ENCODE data around the gene ZNF385B.
"Not testable (repeated sequence)": the region's sequence is repeated elsewhere in the genome, so short reads cannot be mapped to it uniquely, and the experiment has no call there.

ZNF385B gene

GRCh38 chr2:179470992-179471391 lies 390.4 kb downstream of the ZNF385B start:
- Histone ChIP-seq H3K9me3 (replicated peaks in 1 of 11) (no peaks in the 10 kb centered on the region), H4K20me1 (no peaks in the 10 kb centered on the region), H3K27ac (no peak overlapping the region), H3K9ac (no peak overlapping the region), H3K4me2 (no peak overlapping the region), H3K4me3 (no peak overlapping the region), H3K36me3 (no peaks in the 10 kb centered on the region), H3K27me3 (no peaks in the 10 kb centered on the region), H3K4me1 (no peaks in the 10 kb centered on the region)
- no peak for TF ChIP-seq Cebpa-rat (IDR thresholded peaks at IDR 0.05)

GRCh38 chr2:179470089-179470488 lies 391.3 kb downstream of the ZNF385B start:
- no peak overlapping the region for H3K9ac ChIP-seq
- H3K27me3 ChIP-seq, result no peaks in the 10 kb centered on the region
- TF ChIP-seq Cebpa-rat (IDR thresholded peaks at IDR 0.05), result no peak
- no peak overlapping the region for H3K27ac ChIP-seq
- H4K20me1 ChIP-seq, result no peaks in the 10 kb centered on the region
- peaks cover 0 to under 1% (median 0%) of the 10 kb centered on the region in 11 experiments; a peak in 1 of 22 replicates for H3K9me3 ChIP-seq (replicated peaks in 1 of 11)
- no peaks in the 10 kb centered on the region for H3K4me1 ChIP-seq
- no peak overlapping the region for H3K4me2 ChIP-seq
- no peak overlapping the region for H3K4me3 ChIP-seq
- H3K36me3 ChIP-seq, result no peaks in the 10 kb centered on the region

- no peak overlapping the region for H3K27ac ChIP-seq
- no peak overlapping the region for H3K9ac ChIP-seq
- no peak overlapping the region for H3K4me2 ChIP-seq
- no peaks in the 10 kb centered on the region for H3K4me1 ChIP-seq
- H3K36me3 ChIP-seq, result no peaks in the 10 kb centered on the region
- H3K9me3 ChIP-seq (replicated peaks in 1 of 11), result peaks cover 0 to 7% (median 0%) of the 10 kb centered on the region in 11 experiments; a peak in 5 of 22 replicates
- H3K27me3 ChIP-seq, result no peaks in the 10 kb centered on the region
- TF ChIP-seq Cebpa-rat (IDR thresholded peaks at IDR 0.05), result no peak
- H4K20me1 ChIP-seq, result no peaks in the 10 kb centered on the region
- no peak overlapping the region for H3K4me3 ChIP-seq
These were observed 393.5 kb downstream of the ZNF385B start for GRCh38 chr2:179467960-179468359.

GRCh38 chr2:179467111-179467510 lies 394.3 kb downstream of the ZNF385B start:
- Histone ChIP-seq H4K20me1 (no peaks in the 10 kb centered on the region), H3K4me3 (no peak overlapping the region), H3K4me2 (no peak overlapping the region), H3K36me3 (no peaks in the 10 kb centered on the region), H3K27me3 (no peaks in the 10 kb centered on the region), H3K4me1 (no peaks in the 10 kb centered on the region), H3K27ac (no peak overlapping the region), H3K9me3 (replicated peaks in 1 of 11) (peaks cover 0 to 7% (median 0%) of the 10 kb centered on the region in 11 experiments; a peak in 5 of 22 replicates), H3K9ac (no peak overlapping the region)
- TF ChIP-seq Cebpa-rat (IDR thresholded peaks at IDR 0.05), result no peak

- no peak for TF ChIP-seq Cebpa-rat (IDR thresholded peaks at IDR 0.05)
- Histone ChIP-seq H3K36me3 (no peaks in the 10 kb centered on the region), H3K27me3 (no peaks in the 10 kb centered on the region), H3K9me3 (replicated peaks in 1 of 11) (peaks cover 9 to 26% (median 14%) of the 10 kb centered on the region in 11 experiments; a peak in 18 of 22 replicates), H3K4me2 (peak overlapping the region in 2 of 11 experiments; percentile 25 to 48; a peak in 2 of 22 replicates), H3K9ac (no peak overlapping the region), H3K4me3 (no peak overlapping the region), H3K27ac (peak overlapping the region in 2 of 11 experiments; percentile 81 to 87; a peak in 3 of 22 replicates), H4K20me1 (no peaks in the 10 kb centered on the region), H3K4me1 (peaks cover 0 to 25% (median 0%) of the 10 kb centered on the region in 10 experiments; a peak in 4 of 20 replicates)
These were observed 400.0 kb downstream of the ZNF385B start for GRCh38 chr2:179461420-179461819.

GRCh38 chr2:179460181-179460929 lies 401.1 kb downstream of the ZNF385B start:
- TF ChIP-seq Cebpa-rat (IDR thresholded peaks at IDR 0.05), result no peak
- Histone ChIP-seq H3K4me2 (peak overlapping the region in 3 of 11 experiments; percentile 16 to 48 (median 25); a peak in 4 of 22 replicates), H3K27ac (peak overlapping the region in 6 of 11 experiments; percentile 27 to 87 (median 69); a peak in 9 of 22 replicates), H4K20me1 (no peaks in the 10 kb centered on the region), H3K4me3 (no peak overlapping the region), H3K27me3 (no peaks in the 10 kb centered on the region), H3K4me1 (peaks cover 0 to 25% (median 0%) of the 10 kb centered on the region in 10 experiments; a peak in 4 of 20 replicates), H3K36me3 (no peaks in the 10 kb centered on the region), H3K9ac (peak overlapping the region in 4 of 11 experiments; percentile 16 to 56 (median 40); a peak in 3 of 22 replicates), H3K9me3 (replicated peaks in 1 of 11) (peaks cover 9 to 26% (median 14%) of the 10 kb centered on the region in 11 experiments; a peak in 18 of 22 replicates)

GRCh38 chr2:179458113-179458512 lies 403.3 kb downstream of the ZNF385B start:
- Histone ChIP-seq H3K4me1 (peaks cover 0 to 25% (median 0%) of the 10 kb centered on the region in 10 experiments; a peak in 4 of 20 replicates), H3K27ac (peak overlapping the region in 2 of 11 experiments; percentile 17 to 34; a peak in 2 of 22 replicates), H3K9me3 (replicated peaks in 1 of 11) (peaks cover 9 to 23% (median 13%) of the 10 kb centered on the region in 11 experiments; a peak in 15 of 22 replicates)
- not testable (repeated sequence) for H3K4me3 ChIP-seq, H4K20me1 ChIP-seq, H3K36me3 ChIP-seq, H3K4me2 ChIP-seq, H3K27me3 ChIP-seq, H3K9ac ChIP-seq

GRCh38 chr2:179455824-179456223 lies 405.6 kb downstream of the ZNF385B start:
- H3K36me3 ChIP-seq, result no peaks in the 10 kb centered on the region
- no peak overlapping the region for H3K27ac ChIP-seq
- H3K9ac ChIP-seq, result no peak overlapping the region
- no peak overlapping the region for H3K4me2 ChIP-seq
- no peaks in the 10 kb centered on the region for H3K27me3 ChIP-seq
- TF ChIP-seq Cebpa-rat (IDR thresholded peaks at IDR 0.05), result no peak
- H4K20me1 ChIP-seq, result no peaks in the 10 kb centered on the region
- H3K9me3 ChIP-seq (replicated peaks in 1 of 11), result peaks cover 9 to 15% (median 10%) of the 10 kb centered on the region in 11 experiments; a peak in 15 of 22 replicates
- no peak overlapping the region for H3K4me3 ChIP-seq
- H3K4me1 ChIP-seq, result peaks cover 0 to 18% (median 0%) of the 10 kb centered on the region in 10 experiments; a peak in 4 of 20 replicates

- H4K20me1 ChIP-seq, result no peaks in the 10 kb centered on the region
- H3K4me1 ChIP-seq, result peaks cover 0 to 12% (median 0%) of the 10 kb centered on the region in 10 experiments; a peak in 4 of 20 replicates
- H3K9ac ChIP-seq, result no peak overlapping the region
- no peak overlapping the region for H3K4me2 ChIP-seq
- H3K36me3 ChIP-seq, result no peaks in the 10 kb centered on the region
- no peak overlapping the region for H3K4me3 ChIP-seq
- TF ChIP-seq Cebpa-rat (IDR thresholded peaks at IDR 0.05), result no peak
- peaks cover 7 to 13% (median 9%) of the 10 kb centered on the region in 11 experiments; a peak in 14 of 22 replicates for H3K9me3 ChIP-seq (replicated peaks in 1 of 11)
- H3K27me3 ChIP-seq, result no peaks in the 10 kb centered on the region
- no peak overlapping the region for H3K27ac ChIP-seq
These were observed 406.3 kb downstream of the ZNF385B start for GRCh38 chr2:179455172-179455524.
